ENCODE results near the gene DNAJB13.

DNAJB13 gene

DNA sequence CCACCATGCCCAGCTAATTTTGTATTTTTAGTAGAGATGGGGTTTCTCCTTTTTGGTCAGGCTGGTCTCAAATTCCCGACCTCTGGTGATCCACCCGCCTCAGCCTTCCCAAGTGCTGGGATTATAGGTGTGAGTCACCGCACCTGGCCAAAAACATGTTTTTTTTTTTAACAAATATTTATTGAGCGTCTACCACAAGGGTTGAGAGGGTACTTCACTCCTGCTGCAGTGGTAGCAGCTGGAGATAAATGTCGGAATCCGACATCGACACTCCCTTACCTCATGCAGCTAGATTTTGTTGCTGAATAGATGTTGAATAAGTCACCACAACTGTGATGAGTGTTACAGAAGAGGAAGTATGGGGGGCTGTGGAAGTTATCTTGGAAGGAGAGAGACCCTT lies 971 bp downstream of the DNAJB13 start:
- no peak for DNase-seq (ENCODE audit: low read depth)

GRCh38 chr11:73956876-73957653 lies 6.2 kb downstream of the DNAJB13 start:
- no peak for DNase-seq (ENCODE audit: low read depth)

DNA sequence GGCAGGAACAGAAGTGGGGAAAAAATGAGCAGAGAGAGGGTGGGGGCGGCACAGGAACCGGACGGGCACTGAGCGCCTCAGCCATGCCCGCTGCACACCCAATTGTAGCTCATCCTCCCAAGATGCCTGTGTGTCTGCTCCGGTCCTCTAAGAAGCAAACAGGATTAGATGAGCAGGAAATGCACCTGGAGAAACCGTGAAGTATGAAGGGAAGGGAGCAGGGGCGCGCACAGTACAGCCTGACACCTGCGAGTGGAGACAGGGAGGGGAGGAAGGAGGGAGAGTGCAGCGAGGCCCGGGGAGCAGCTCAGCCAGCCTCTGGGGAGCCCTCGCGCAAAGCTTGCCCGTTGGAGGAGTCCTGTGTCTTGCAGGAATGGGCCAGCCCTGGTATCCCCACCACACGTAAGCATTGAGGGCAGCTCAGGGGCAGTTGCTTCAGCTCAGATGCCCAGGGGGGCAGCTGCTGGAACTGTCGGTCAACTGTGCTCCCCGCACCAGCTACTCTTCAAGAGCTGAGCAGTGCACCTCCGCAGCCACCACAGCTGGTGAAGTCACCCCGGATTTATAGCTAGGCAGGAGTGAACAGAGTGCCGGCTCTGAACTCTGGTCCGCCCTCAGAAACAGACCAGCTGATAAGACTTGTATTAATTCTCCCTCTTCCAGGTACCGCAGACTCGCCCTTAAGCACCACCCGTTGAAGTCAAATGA lies 7.0 kb downstream of the DNAJB13 start:
- no peak for DNase-seq (ENCODE audit: low read depth)

- DNase-seq (ENCODE audit: low read depth) = no peak
Observed at GRCh38 chr11:73958521-73959141, 7.8 kb downstream of the DNAJB13 start.

DNA sequence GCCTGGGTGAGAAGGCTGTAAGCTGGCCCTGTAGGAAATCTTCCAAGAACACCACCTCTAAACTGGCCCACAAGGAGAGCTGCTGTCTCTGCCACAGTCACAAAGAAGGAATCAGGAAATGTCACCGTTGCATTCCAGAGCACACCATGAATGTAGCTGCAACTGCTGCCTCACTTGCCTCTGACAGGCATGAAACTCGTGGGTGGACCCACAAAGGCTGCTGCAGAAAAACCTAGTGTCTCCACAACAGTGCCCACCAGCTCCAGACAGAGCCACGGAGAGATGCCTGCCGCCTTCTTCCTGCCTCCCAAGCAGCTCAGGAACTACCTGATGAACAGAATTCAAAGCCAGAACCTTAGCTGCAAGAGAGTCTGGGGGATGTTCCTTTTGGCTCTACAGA lies 10.5 kb downstream of the DNAJB13 start:
- no peak for DNase-seq (ENCODE audit: low read depth)

DNA sequence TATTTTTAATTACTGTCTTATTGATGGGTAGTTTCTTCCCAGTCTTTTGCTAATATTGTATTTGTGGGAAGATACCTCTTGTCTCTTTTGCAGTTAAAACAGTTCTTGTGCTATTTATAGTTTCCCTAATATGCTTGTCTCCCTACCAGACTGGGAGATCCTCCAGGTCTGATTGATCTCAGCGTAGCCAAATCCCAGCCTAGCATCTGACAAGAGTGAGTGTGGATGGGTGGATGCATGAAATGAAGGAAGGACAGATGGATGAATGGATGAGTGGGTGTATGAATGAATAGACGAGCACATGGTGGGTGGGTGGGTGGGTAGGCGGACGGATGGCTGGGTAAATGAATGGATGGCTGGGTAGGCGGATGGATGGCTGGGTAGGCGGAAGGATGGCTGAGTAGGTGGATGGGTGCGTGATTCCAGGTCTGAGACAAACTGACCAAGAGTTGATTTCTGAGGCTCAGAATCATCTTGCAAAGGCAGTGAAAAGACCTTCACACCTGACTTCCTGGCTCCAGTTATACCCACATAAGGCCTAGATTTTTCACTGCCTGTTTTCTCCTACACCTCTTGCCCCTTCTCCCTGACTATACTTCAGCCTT lies 11.4 kb downstream of the DNAJB13 start:
- no peak for DNase-seq (ENCODE audit: low read depth)

GRCh38 chr11:73963861-73964260 lies 13.0 kb downstream of the DNAJB13 start:
- DNase-seq (ENCODE audit: low read depth) = no peak

DNA sequence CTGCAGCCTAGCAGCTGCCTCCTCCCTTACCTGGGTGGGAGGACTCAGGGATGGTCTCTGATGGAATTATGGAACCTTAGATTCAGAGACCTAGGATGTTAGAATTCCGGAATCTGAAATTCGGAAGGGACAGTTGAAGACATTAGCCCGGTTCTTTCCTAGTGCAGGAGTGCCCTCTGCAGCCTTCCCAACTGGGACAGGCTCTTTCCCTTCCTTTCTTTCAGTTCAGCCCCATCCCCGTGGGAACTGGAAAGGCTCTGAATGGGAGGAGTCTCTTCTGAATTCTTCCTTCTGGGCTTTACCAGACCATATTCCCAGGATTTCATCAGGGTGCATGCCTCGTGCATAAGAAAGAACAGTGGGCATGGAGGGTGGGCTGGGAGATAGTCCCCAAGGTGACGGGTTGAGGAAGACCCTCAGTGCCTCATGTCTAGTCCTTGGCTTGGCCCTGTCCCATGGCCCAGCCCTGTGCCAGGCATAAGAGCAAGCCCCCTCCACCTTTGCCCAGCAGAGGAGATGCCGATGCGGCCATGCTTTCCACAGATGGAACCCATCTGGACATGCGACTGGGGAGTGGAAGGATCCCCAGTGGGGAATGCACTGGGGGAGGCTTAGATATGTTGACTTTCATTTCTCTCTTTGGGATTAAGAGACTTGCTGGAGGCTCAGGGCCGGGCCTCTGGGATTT lies 14.4 kb downstream of the DNAJB13 start:
- DNase-seq (ENCODE audit: low read depth) = no peak

GRCh38 chr11:73965764-73966121 lies 14.9 kb downstream of the DNAJB13 start:
- DNase-seq (ENCODE audit: low read depth) = no peak

DNA sequence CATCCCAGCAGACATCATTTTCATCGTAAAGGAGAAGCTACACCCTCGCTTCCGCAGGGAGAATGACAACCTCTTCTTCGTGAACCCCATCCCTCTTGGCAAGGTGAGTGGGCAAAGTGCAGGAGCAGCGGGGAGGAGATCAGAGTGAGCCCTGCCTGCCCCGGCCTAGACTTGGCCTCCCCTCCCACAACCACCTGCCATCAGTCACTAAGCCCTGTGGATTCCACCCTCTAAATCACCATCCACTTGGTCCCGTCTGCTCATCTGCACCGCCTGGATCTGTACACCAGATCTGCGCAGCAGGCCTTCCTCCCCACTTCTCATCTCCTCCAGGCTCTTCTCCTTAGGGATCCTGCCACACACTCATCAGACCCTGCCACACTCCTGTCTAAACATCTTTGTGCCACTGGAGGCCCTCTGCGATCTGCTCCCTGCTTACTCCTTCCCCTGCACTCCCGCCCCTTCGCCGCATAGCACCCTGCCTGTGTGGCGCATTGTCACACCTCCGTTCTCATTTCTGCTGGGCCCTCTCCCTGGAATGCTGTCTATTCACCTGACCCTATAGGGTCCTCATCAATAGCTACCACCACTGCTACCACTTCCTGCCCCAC lies 17.6 kb downstream of the DNAJB13 start:
- DNase-seq (ENCODE audit: low read depth) = no peak

- DNase-seq (ENCODE audit: low read depth) = no peak
Observed at GRCh38 chr11:73969091-73969490, 18.3 kb downstream of the DNAJB13 start.

DNA sequence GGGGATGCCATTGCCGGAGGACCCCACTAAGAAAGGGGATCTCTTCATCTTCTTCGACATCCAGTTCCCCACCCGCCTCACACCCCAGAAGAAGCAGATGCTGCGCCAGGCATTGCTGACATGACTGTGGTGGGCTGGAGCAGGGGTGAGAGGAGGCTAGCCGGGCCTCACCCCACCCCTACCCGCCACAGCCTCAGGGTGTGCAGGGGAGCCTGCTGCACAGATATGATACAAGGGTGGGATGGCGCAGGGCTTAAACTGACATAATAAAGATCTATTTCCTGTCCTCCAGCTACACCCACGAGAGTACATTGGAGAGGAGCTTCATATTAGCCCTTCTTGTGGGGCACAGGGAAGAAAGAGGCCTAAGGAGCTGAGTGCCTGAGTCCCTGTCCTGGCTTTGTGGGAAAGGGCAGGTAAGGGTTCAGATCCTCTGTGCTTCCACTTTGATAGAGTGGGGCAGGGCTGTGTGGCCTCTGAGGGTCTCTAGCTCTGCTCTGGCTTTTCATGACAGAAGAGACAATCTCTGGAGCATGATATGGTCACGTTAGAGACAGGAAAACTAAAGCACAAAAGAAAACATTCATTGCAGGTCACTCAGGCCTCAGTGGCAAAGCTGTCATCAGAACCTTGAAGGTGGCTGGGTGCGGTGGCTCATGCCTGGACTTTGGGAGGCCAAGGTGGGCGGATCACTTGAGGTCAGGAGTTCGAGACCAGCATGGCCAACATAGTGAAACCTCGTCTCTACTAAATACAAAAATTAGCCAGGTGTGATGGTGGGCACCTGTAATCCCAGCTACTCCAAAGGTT lies 19.4 kb downstream of the DNAJB13 start:
- DNase-seq (ENCODE audit: low read depth) = no peak

- DNase-seq (ENCODE audit: low read depth) = no peak
Observed at GRCh38 chr11:73971175-73971719, 20.4 kb downstream of the DNAJB13 start.

DNA sequence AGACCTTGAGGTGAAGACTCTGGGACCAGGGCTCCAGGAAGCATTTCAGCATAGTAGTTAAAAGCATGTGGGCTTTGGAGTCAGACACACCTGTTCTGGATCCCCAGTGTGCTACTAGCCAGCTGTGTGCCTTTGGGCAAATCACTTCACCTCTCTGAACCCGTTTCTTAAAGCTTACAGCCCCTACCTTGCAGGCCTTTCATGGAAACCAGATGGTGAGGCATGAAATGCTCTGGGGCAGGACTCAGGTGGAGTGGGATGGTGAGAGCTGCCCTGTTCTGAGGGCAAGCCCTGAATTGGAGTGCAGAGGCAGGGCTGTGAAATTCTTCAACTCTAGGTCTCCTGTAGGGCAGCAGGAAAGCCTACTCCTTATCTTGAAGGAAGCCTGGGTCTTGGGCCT lies 21.4 kb downstream of the DNAJB13 start:
- no peak for DNase-seq (ENCODE audit: low read depth)

- DNase-seq (ENCODE audit: low read depth) = no peak
Observed at GRCh38 chr11:73972620-73973449, 22.0 kb downstream of the DNAJB13 start.

DNA sequence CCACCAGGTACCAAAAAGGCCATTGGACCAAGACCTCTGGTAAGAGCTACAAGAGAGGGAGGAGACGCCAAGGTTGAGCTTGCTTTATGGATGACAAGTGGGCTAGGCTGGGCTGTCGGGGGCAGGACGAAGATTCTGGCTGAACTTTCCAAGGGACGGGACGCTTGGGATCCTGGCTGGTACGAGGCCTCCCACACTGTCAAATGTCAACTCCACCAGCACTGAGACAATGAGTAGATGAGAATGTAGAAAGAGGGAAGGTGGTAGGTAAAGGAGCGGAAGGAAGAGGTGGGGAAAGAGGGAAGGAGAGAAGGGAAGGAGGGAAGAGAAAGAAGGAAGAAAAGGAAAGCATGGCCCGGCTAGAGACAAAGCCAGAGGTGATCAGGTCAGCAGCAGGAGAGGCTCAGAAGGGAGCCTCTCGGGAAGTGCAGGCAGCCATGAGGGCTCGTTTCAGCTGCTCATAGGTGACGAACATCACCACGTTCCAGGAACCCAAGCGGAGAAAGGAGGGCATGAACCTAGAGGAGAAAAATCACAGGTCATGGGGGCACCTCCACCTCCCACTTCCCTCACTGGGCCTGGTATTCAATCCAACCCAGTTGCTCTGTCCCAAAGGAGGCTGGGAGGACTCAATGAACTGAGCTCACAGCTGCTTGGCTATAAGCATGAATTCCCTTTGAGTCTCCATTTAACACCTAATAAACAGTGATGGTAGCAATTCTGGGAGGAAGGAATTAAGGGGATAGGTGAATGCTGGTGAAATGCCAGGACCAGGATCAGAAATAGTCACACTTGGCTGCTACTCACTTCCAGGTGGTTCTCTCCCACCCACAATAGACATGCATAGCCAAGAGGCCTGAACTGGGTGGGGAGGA lies 24.0 kb downstream of the DNAJB13 start:
- no peak for DNase-seq (ENCODE audit: low read depth)

DNA sequence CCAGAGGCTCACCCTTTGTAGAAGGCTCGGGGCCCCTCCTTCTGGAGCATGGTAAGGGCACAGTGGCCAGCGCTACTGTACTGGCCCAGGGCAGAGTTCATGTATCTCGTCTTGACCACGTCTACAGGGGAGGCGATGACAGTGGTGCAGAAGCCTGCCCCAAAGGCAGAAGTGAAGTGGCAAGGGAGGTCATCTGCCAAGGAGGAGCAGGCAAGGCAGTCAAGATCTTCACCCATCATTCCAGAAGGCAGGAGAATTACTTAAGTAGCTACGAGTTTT lies 24.6 kb downstream of the DNAJB13 start:
- DNase-seq (ENCODE audit: low read depth) = no peak

DNA sequence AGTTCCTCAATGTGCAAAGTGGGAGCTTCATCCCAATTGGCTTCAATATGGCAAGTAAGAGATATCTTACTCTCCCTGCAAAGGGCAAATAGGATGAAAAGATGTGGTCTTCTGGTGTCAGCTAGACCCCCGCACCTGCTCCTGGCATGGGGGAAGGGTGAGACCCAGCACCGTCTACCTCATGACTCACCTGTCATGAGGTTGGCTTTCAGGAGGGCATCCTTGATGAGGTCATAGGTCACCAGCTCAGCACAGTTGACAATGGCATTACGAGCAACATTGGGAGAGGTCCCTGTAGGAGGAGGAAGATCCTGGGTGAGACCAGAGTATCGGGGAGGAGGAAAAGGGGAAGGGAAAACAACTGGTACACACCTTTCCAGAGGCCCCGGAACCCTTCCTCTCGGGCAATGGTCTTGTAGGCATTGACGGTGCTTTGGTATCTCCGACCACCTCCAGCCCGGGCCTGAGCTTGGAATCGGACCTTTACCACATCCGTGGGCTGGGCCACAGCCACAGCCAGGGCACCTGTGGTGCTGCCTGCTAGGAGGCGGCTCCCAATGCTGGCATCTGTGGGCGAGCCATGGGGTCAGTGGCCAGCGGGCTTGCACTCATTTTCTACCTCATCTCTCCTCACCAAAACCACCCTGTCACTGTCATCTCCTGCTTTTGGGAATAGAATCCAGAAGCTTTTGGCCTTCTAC lies 25.8 kb downstream of the DNAJB13 start:
- no peak for DNase-seq (ENCODE audit: low read depth)
